CD4-positive, alpha-beta T cell treated with Interleukin-6 at 100 ng/mL for 8 hours (primary cell): ENCODE results near the gene TRAM2.

Experiments used
- DNase-seq: peaks from one replicate; pipeline ENCODE4 v3.0.0-alpha.2; 2020; ENCODE audit warnings: mixed read lengths, low spot score

Gene TRAM2, protein sequence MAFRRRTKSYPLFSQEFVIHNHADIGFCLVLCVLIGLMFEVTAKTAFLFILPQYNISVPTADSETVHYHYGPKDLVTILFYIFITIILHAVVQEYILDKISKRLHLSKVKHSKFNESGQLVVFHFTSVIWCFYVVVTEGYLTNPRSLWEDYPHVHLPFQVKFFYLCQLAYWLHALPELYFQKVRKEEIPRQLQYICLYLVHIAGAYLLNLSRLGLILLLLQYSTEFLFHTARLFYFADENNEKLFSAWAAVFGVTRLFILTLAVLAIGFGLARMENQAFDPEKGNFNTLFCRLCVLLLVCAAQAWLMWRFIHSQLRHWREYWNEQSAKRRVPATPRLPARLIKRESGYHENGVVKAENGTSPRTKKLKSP

DNA sequence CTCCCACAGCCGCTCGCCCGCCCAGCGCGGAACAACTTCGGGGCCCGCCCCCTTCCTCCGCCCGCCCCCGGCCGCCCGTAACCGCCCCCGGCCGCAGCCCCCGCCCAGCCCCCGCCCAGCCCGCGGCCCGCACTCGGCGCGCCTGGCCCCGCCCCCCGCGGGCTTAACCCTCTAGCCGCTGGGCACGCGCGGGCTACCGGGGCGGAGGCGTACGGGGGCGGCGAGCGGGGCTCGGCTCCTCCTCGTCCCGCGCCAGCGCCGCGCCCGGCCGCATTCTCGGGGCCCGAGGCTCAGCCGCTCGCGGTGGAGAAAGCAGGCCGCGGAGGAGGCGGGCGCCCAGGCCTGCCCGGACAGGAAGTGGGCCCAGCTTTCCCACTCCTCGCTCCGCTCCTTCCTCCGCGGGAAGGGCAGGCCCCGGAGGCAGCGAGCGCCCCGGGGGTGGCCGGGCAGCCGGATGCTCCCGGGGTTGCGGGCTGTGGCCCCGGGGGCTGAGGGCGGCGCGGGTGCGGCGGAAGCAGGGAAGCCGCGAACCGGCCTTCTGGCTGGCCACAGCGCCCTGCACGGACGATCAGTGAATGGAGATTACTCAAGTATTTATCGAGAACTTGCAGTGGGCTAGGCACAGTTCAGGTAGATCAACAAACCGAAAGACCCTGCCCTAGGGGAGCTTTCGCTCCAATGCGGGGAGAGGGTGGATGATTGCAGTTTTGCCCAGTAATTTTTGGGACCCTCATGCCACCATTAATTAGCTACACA is at the start of gene TRAM2:
Gene TRAM2, minus strand, starts transcription at position 39 of the 756 bp plus-strand sequence. CDS start 145 bp downstream, outside the sequence.
- DNase-seq = peak; percentile 77

DNA sequence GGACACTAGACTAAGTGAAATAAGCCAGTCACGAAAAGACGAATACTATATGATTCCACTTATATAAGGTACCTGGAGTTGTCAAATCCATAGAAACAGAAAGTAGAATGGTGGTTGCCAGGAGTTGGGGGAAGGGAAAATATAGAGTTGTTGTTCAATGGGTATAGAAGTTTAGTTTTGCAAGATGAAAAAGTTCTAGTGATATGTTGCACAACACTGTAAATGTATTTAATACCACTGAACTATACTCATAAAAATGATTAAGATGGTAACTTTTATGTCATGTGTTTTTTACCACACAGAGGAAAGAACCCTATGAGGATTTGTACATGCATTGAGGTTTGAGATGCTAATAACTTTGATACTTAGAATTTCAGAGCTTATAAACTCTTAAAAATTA is 46.0 kb upstream of the TRAM2 start:
- no peak for DNase-seq

DNA sequence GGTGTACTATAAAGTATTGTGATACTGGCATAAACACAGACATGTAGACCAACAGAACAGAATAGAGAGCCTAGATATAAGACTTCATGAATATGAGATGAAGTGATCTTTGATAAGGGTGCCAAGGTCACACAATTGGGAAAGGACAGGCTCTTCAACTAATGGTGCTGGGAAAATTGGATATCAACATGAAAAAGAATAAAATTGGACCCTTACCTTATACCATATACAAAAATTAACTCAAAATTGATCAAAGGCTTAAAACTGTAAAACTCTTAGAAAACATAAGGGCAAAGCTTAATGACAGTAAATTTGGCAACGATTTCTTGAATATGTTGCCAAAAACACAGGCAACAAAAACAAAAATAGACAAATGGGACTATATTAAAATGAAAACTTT is 44.8 kb upstream of the TRAM2 start:
- no peak for DNase-seq

DNA sequence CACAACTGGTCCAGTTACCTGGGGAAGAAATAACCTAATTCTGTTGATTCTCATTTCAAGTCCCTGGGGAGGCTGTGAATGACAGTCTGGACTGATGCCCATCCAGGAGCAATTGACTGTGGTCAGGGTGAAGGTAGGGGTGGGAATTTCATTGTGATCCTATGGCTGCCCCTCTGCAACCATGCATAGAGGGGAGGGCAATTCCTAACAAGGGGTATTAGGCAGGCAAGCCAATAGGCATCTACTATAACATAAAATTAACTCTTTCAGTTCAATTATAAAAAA is 44.0 kb upstream of the TRAM2 start:
- no peak for DNase-seq

DNA sequence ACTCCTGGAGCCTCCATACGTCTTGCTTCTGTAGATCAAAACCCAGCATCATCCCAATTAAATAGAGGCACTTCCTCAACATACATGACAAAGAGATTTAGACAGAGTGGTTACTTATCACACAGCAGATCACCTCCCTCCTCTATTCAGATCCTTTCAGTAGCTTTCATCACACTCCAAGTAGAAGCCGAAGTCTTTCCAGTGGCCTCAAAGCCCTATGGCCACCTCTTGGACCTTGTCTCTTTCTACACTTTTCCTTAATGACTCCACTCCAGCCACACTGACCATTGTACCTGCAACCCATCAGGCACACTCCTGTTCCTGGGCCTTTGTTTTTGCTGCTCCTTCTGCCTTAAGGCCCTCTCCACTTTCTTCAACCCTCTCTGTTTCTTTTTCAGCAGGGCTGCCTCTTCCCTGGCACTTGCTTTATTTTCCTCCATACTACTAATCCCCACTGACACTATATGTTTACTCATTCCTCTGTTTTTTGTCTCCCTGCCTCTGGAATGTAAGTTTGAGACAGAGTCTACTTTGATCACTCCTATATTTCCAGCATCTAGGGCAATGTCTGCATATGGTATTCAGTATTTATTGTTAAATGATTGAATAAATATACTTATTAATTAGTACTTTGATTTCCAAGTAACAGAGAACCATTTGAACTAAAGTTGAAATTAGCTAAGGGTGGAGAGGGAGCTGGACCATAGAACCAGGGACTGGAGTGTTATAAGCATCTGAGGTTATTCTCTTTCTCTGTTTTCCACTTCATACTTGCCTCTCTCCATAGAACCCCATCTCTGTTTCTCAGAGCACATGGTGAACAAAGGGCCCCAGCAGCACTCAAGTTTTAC is 43.4 kb upstream of the TRAM2 start:
- DNase-seq = no peak

DNA sequence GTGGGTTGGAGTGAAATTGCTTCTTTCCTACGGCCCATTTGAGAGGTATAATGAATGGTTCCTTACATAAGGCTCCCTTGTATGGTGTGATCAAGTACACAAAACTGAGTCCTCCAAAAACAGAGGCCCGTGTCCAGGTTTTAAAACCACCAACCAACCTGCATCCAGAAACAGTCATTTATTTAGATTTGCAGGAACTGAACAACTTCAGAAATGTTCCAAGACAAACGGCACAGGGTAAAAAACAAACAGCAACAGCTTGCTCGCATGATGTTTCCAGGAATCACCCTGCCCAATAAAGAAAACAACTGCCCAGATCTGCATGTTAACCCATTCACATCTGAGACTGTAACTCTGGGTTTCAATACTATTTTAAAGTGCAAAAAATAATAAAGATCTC is 40.2 kb upstream of the TRAM2 start:
- DNase-seq = no peak

DNA sequence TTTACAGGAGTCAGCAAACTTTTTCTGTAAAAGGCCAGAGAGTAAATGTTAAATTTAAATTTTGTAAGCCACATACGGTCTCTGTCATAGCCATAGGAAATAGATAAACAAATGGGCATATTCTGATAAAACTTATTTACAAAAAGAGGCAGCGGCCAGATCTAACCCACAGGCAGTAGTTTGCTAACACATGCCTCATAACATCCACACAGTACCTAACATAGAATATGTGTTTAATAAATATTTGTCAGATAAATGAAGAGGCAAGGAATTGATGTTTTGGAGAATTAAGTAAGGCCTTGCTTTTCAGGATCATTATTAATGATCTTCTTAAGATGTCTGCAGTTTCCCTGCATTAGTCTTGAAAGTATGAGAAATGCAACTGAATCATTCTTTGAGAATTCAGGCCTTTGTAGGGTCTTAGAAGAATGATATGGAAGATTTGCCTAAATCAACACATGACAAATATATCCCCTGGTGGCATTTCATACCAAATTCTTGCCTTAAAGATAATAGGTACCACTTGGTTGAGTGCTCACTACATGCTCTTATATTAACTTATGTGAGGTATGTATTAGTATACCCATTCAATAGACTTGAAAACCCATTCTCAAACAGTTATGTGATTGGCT is 39.3 kb upstream of the TRAM2 start:
- no peak for DNase-seq

DNA sequence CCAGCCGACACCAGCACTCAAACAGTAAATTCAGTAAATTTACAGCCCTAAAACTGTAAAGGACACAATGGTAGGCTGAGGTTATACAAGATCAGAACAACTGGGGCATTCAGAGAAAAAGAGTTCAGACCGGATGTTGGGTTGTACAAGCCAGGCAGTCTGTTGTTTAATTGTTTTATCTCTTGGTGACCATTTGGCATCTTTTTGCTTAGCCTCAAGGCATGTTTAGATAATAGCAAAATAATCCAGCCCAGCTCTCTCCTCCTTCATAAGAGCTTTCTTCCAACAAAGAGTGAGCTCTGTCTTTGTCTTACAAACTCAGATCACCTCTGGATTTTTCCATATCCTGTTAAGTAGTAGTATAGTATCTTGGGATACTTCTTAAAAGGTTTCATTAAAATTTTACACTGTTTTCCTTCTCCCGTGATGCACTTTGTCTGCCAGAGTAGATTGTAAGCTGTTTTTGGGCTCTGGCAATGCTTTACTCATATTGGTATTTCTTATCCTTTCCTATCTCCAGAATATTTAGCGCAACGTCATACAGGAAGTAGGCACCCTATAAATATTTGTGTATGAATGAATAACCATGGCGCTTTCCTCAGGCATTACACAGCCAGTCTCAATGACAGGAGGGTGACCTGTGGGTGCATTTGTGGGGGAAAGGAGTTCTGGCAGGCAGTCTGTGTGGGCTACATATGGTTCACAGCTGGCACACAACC is 35.6 kb upstream of the TRAM2 start:
- no peak for DNase-seq

DNA sequence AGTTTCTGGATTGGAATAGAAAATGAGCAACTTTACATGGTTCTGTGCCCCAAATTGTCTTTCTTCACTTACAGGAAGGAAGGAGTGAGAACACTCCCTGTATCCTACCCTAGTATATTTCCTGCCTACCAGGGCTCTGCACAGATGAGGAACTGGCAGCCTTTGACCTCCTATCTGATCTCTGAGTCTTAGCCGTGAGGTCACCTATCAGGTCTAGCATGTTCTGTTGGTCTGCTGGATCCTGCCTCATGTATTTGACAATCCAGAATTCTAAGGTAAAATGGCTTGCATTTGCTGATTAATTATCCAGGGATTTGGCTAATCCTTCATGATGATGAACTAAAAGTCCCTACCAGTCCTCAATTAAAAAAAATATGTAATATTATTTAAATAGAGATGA is 35.0 kb upstream of the TRAM2 start:
- no peak for DNase-seq

DNA sequence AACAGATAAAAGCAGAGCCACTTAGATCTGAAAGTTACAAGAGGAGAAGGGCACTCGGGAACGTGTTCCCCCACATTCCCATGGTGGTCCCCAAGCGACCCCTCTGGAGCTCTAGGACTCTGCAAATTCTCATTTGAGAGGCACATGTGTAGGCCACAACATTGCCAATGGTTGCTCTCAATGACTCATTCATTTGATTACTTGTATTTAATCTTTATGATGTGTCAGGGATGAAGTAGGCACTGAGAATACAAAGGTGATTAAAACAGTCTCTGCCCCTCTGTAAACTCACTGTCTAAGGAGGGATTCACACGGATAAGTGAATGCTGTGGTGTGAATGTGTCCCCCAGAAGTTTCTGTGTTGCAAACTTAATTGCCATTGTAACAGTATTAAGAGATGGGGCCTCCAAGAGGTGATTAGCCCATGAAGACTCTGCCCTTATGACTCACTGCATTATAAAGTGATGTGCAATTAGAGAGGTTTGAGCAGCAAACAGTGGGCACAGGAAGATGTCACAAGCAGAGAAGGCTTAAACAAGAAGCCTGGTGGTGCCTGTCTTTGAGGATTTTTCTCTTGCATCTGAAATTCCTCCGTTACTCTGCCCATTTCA is 34.0 kb upstream of the TRAM2 start:
- DNase-seq = no peak

DNA sequence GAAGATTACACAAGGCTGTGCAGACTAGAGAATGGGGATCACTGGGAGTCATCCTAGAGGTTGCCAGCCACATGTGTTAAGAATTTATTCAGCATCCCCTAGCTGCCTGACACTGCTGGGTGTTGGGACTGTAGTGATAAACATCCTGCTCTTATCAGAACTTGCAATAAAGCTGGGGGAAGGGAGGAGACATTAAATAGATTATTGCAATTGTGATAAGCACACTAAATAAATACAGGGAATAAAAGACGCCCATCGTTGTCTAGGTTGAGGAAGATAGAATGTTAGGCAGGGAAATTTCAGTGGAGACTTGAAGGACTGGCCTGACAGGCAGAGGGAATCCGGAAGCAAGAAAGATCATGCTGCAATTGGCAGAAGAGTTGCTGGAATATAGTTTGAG is 33.2 kb upstream of the TRAM2 start:
- DNase-seq = no peak

DNA sequence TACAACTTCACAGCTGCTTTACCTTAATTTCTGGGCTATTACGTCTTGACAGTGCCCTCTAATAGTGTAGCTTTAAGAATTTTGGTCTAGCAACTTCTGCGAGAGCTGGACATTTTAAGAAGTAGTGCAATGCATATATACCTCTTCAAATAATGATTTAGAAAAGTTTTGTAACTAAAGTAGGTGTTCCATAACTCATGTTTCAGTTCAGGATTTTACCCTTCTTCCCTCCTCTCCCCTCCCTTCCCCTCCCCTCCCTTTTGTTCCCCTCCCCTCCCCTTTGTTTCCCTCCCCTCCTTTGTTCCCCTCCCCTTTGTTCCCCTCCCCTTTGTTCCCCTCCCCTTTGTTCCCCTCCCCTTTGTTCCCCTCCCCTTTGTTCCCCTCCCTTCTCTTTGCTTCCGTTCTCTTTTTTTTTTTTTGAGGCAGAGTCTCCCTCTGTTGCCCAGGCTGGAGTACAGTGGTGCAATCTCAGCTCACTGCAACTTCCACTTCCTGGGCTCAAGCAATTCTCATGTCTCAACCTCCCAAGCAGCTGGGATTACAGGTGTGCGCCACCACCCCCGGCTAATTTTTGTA is 28.8 kb upstream of the TRAM2 start:
- DNase-seq = no peak

DNA sequence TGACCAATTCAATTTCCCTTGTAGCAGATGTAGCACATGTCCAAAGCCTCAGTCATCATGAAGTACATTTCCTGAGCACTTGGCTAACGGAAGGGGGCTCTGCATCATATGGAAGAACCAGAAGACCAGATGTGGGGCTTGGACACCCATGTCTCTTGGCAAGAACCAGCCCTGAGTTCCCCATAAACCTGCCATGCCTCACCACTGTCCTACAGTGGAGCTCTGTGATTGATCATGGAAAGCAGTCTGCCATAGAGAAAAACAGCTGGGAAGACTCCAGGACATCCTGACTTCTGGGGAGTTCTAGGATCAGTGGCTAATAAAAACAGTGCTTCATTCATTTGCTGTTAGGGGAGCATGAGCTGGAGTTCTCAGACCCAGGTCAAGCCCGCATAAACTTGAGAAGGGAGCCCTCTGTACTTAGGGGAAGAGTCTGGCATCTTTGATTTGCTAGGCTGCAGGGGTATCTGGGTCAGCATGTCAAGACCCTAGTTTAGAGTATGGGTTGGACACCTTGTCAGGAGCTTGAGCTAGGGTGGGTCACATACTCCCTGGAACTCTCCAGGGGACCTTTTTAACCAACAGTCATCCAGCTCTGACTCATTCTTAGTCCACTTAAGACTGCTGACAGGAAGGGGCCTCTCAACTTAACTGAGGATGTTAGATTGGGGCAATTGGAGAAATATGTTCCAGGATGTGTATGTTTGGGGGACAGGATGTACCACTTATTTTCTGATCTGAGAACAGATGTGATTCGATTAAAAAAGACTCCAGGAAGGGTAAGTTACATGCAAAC is 26.3 kb upstream of the TRAM2 start:
- no peak for DNase-seq

DNA sequence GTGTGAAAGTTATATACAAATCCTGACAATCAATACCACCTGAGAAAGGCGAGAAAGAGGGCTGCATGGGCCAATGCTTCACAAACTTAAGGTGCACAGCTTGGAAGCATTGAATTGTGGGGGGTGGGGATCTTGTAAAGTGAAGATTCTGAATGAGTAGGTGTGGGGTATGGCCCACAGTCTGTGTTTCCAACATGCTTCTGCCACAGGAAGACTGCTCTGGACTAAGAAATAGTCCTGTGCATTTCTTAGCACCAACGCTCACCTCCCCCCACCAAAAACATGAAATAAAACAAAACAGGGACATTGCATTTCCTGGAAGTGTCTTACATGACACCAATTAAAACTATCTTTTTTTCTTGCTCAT is 21.9 kb upstream of the TRAM2 start:
- DNase-seq = no peak

DNA sequence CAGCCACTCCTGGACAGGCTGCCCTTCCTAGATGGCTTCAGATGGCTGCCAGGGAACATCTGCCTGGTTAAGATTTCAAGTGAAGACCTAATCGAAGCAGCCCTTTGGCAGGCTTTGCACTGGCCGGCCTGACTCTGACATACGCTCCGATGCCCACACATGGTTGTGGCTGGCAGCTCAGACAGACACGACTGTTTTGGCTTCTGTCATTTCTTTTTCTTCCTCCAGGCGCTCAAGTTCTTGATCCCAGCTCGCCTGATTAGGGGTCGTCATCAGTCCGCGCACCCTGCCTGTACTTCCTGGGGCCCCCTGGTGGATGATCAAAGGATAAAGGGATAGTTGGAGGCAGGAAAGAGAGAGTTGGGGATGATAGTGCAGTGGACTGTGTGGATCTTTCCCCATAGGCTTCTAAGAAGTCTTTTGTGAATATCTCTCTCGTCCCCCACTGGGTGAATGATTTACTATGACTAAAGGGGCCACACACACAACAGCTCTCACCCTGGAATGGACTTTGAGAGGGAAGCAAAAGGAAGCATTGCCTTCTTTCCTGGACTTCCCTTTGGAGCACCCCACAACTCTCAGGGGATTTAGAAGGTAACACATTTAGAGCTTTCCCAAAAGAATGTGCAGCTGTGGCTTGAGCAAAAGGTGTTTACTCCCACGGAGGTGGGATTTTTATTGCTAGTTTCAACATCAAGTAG is 21.4 kb upstream of the TRAM2 start:
- DNase-seq = no peak

DNA sequence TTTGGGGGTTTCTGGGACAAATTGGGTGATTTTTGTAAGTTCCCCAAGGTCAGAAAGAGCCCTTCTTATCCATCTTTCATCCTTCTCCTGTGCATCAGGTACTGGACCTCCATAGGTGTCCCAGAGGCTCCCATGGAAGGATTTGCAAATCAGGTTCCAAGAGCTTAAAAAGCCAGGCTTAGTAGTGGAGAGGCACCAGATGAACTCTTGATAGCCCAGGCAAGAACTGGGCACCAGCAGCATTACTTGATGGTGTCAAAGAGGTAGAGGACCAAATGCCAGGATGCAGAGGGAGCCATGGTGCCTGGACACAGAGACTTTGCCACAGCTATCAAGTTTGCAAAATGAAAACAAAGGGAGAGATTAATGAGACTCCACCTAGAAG is 20.9 kb upstream of the TRAM2 start:
- DNase-seq = no peak

DNA sequence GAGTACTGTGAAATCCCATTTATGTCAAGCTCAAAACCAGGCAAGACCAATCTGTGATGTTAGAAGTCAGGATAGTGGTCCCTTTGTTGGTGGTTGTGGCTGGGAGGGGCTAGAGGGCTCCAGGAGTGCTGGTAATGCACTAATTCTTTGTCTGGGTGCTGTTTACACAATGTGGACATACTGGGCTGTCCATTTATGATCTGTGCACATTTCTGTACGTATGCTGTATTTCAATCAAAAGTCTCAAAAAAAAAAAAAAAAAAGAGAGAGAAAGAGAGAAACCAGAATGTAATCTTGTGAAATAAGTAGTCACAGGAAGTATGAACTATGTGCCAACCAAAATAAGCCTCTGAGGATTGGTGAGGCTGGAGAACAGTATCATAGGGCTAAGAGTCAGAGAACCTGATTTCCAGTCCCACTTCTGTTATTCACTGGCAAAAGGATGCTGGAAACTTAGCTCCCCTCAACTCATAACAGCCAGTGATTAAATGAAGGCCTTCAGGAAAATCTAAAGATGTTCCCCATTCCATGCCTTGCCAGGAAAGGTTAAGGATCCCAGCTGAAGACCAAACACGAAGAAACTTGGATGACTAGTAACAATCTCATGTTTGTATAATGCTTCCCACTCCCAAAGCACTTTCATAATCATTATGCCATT is 19.6 kb upstream of the TRAM2 start:
- no peak for DNase-seq

DNA sequence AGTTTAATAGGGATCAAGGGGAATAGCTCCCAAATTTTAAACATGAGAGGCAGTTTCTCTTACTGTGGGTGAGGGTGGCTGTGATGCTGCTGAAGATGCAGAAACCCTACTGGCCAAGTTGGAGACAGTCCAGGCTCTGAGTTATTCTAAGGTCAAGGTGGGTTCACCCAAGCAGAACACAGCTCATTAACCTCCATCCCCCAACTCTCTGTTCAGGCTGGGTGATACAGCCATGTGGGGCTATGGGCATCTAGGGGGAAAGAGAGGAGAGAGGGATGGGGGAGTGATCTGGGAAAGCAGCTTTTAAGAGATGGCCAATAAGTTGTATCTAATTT is 18.9 kb upstream of the TRAM2 start:
- DNase-seq = no peak
